Spleen (tissue), 11 donors: ENCODE results near the gene NGLY1. TPM values are rescaled to one million over a fixed set of nuclear protein-coding genes. Genes with fewer than 3 reads are reported as not detected.

ENCODE experiments used
- DNase-seq: peaks from one replicate; pipeline ENCODE4 v3.0.0-alpha.2; 2020
- H3K27ac ChIP-seq, 8 donors: fragments of 200-600 bp; sonication (generic) in 7 of 8; 1 replicate in 4 of 8; 2 replicates in 4 of 8; pipeline versions ENCODE4 v1.5.0 to v1.8.0; 2016 to 2021; ENCODE audit warnings: inconsistent platforms in 4 of 8, mild to moderate bottlenecking in 4 of 8, moderate library complexity in 1 of 8
- H3K27me3 ChIP-seq, 7 donors: fragments of 200-600 bp; sonication (generic) in 6 of 7; replicated peaks in 1 of 7; 1 replicate in 4 of 7; 2 replicates in 3 of 7; pipeline versions ENCODE4 v1.5.0 to v1.8.0; 2016 to 2021; ENCODE audit warnings: inconsistent platforms in 3 of 7, mild to moderate bottlenecking in 1 of 7
- H3K36me3 ChIP-seq, 6 donors: fragments of 200-600 bp; sonication (generic) in 5 of 6; 1 replicate in 4 of 6; 2 replicates in 2 of 6; pipeline versions ENCODE4 v1.5.0 to v1.8.0; 2016 to 2021; ENCODE audit warnings: inconsistent platforms in 2 of 6
- H3K4me1 ChIP-seq, 6 donors: fragments of 200-600 bp; sonication (generic) in 5 of 6; 1 replicate in 3 of 6; 2 replicates in 3 of 6; pipeline versions ENCODE4 v1.5.0 to v1.8.0; 2016 to 2021; ENCODE audit warnings: inconsistent platforms in 3 of 6
- H3K4me3 ChIP-seq, 8 donors: fragments of 200-600 bp; sonication (generic) in 7 of 8; 1 replicate in 4 of 8; 2 replicates in 4 of 8; pipeline versions ENCODE4 v1.5.0 to v1.8.0; 2016 to 2021; ENCODE audit warnings: inconsistent platforms in 4 of 8, mild to moderate bottlenecking in 4 of 8, moderate library complexity in 2 of 8
- H3K9me3 ChIP-seq, 8 donors: fragments of 200-600 bp; sonication (generic) in 7 of 8; 1 replicate in 4 of 8; 2 replicates in 4 of 8; pipeline versions ENCODE4 v1.5.0 to v1.8.0; 2016 to 2021; ENCODE audit warnings: inconsistent platforms in 4 of 8
- CTCF ChIP-seq, 11 experiments: fragments of 200-600 bp in 7 of 11; fragments of 450-650 bp in 4 of 11; sonication (generic) in 4 of 11; IDR thresholded peaks in 8 of 11; conservative IDR thresholded peaks in 3 of 11; 1 replicate in 7 of 11; 2 replicates in 4 of 11; pipeline versions ENCODE4 v1.4.0 to v1.8.0; 2016 to 2021; ENCODE audit warnings: antibody characterized with exemption in 11 of 11, inconsistent platforms in 4 of 11, mild to moderate bottlenecking in 1 of 11
- POLR2A ChIP-seq, 3 donors: fragments of 450-650 bp; IDR thresholded peaks; one replicate each; pipeline ENCODE4 v1.5.1; 2017; ENCODE audit warnings: antibody characterized with exemption in 3 of 3, mild to moderate bottlenecking in 1 of 3
- POLR2AphosphoS5 ChIP-seq, 3 donors: sonication (generic); formaldehyde crosslinking; IDR thresholded peaks; one replicate each; pipeline ENCODE4 v1.5.1; 2017; ENCODE audit warnings: antibody characterized with exemption in 3 of 3
- WGBS, 5 donors: extraction: QIAGEN DNeasy Blood & Tissue Kit in 3 of 5; methylation state at CpG; one replicate each; pipeline versions ENCODE4 v1.1.5 to v1.1.7; 2013 to 2018; 5-methylcytosine and 5-hydroxymethylcytosine counted together
- intact Hi-C: fragments of 100-400 bp; cut with DNase I; formaldehyde crosslinking; loops from one replicate; pipeline ENCODE4 v1.15.0; 2023; ENCODE audit warnings: low total_unique reads
- polyA plus RNA-seq, 3 donors: library from polyadenylated mRNA; stranded (reverse); fragments of 200-250 nt; gene quantifications; one replicate each; pipeline ENCODE4 v1.2.1, GENCODE V29; 2013
- total RNA-seq, 7 donors: library from RNA; depleted of rRNA in 3 of 7; stranded (reverse); fragments of >200 nt in 3 of 7; fragmentation: NEBNext Ultra II Directional in 4 of 7; extraction: Animal tissue kit (Norgen Biotek cat#: 25700) in 4 of 7; gene quantifications; one replicate each; pipeline versions ENCODE4 v1.1.0 to v1.2.1, GENCODE V29; 2016 to 2021
- donor health status: healthy with polysubstance abuse.
- donor health status: DM: no; HTN: no; CAD: no; lungs with moderate emphysema.
- donor health status: DM: no; HTN: no; CAD: no.
- donor health status: Bipolar disorder and iron deficiency.
- donor health status: healthy.
- donor health status: DM: no; HTN: no; CAD: no.
- donor health status: DM: yes; HTN: yes; CAD: no.

NGLY1 gene
- total and polyA plus RNA-seq, 10 donors: 40.8 to 77.3 (median 58.6) TPM

GRCh38 chr3:25812644-25813043, 29.4 kb upstream of the NGLY1 start:
- TF ChIP-seq CTCF (IDR thresholded peaks at IDR 0.05 in 8 of 11, conservative IDR thresholded peaks at IDR 0.05 in 3 of 11) (no peak), POLR2A (IDR thresholded peaks at IDR 0.05) (no peak), POLR2AphosphoS5 (IDR thresholded peaks at IDR 0.05) (no peak)

GRCh38 chr3:25804676-25805075, 21.4 kb upstream of the NGLY1 start:
- H3K9me3 ChIP-seq: no peaks in the 10 kb centered on the region
- TF ChIP-seq POLR2A (IDR thresholded peaks at IDR 0.05): no peak
- no peak for TF ChIP-seq POLR2AphosphoS5 (IDR thresholded peaks at IDR 0.05)
- TF ChIP-seq CTCF (IDR thresholded peaks at IDR 0.05 in 8 of 11, conservative IDR thresholded peaks at IDR 0.05 in 3 of 11): no peak
- H3K27ac ChIP-seq: no peak overlapping the region
- WGBS, 5 donors: 75 to 88% (median 80%) methylated on average over 1 of the region's 1 CpG
- DNase-seq: no peak
- H3K27me3 ChIP-seq: no peaks in the 10 kb centered on the region
- H3K4me1 ChIP-seq: no peaks in the 10 kb centered on the region
- H3K4me3 ChIP-seq: no peak overlapping the region
- no peaks in the 10 kb centered on the region for H3K36me3 ChIP-seq
- intact Hi-C loops: no loop called here

More at GRCh38 chr3:25812644-25813043, 29.4 kb upstream of the NGLY1 start:
- 81 to 93% (median 90%) methylated on average over 4 of the region's 4 CpGs for WGBS, 5 donors
- DNase-seq: no peak
- Histone ChIP-seq H3K27me3 (no peaks in the 10 kb centered on the region), H3K36me3 (no peaks in the 10 kb centered on the region), H3K9me3 (peaks cover 0 to 10% (median 0%) of the 10 kb centered on the region in 8 donors), H3K27ac (no peak overlapping the region), H3K4me3 (no peak overlapping the region), H3K4me1 (no peaks in the 10 kb centered on the region)
- intact Hi-C loops: no loop called here

DNA sequence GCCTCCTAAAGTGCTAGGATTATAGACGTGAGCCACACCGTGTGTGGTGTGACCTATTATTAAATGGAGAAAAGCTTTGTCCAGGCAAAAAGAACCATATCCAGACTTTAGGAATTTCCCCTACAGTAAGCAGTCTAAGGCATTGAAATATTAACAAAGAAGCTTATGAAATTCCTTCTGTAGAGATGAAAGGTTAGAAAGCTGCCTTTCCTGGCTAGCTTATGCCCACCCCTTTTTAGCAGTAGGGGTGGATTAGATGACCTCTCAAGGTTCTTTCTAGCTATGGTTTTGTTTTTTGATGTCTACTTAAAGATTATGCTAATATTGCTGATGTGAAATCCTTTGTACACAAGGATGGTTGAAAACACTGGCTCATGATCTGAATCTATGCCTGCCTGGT, 20.6 kb upstream of the NGLY1 start:
- WGBS, 5 donors: 83 to 96% (median 90%) methylated on average over 2 of the region's 2 CpGs
- TF ChIP-seq POLR2AphosphoS5 (IDR thresholded peaks at IDR 0.05) (no peak), CTCF (IDR thresholded peaks at IDR 0.05 in 8 of 11, conservative IDR thresholded peaks at IDR 0.05 in 3 of 11) (no peak), POLR2A (IDR thresholded peaks at IDR 0.05) (no peak)
- no peak for DNase-seq
- H3K4me1 ChIP-seq: no peaks in the 10 kb centered on the region
- H3K4me3 ChIP-seq: no peak overlapping the region
- intact Hi-C loops: no loop called here
- H3K27me3 ChIP-seq: no peaks in the 10 kb centered on the region
- H3K27ac ChIP-seq: no peak overlapping the region
- no peaks in the 10 kb centered on the region for H3K9me3 ChIP-seq
- no peaks in the 10 kb centered on the region for H3K36me3 ChIP-seq

DNA sequence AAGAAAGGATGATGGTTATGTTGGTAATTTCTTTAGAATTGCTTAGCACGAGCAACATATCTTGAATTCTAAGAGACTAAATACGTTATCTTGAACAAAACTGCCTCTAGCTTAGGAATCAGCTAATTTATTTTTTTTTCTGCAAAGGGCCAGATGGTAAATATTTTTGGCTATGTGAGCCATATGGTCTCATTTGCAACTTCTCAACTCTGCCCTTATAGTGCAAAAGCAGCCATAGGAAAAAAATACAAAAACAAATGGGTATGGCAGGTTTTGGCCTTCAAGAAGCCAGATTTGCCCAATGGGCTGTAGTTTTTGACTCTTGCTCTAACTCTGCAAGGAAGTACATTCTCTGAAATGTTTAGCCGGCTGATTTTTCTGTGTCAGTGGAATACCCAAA, 18.5 kb upstream of the NGLY1 start:
- no peak overlapping the region for H3K4me3 ChIP-seq
- no peak overlapping the region for H3K27ac ChIP-seq
- no peaks in the 10 kb centered on the region for H3K27me3 ChIP-seq
- no peaks in the 10 kb centered on the region for H3K4me1 ChIP-seq
- DNase-seq: no peak
- H3K9me3 ChIP-seq: no peaks in the 10 kb centered on the region
- H3K36me3 ChIP-seq: no peaks in the 10 kb centered on the region
- TF ChIP-seq POLR2A (IDR thresholded peaks at IDR 0.05) (no peak), POLR2AphosphoS5 (IDR thresholded peaks at IDR 0.05) (no peak), CTCF (IDR thresholded peaks at IDR 0.05 in 8 of 11, conservative IDR thresholded peaks at IDR 0.05 in 3 of 11) (no peak)
- intact Hi-C loops: no loop called here
- WGBS, 5 donors: 89 to 98% (median 96%) methylated on average over 3 of the region's 3 CpGs
